NCI-H1092 treated with DMSO at 0.1 percent for 48 hours (cell line): ENCODE results near the gene PLA2G4A.
"Not testable (repeated sequence)": the region's sequence is repeated elsewhere in the genome, so short reads cannot be mapped to it uniquely, and the experiment has no call there.

Experiments
- DNase-seq: peaks from one replicate; lab custom pipeline; 2025; lab: John Stamatoyannopoulos, UW

Gene PLA2G4A

DNA sequence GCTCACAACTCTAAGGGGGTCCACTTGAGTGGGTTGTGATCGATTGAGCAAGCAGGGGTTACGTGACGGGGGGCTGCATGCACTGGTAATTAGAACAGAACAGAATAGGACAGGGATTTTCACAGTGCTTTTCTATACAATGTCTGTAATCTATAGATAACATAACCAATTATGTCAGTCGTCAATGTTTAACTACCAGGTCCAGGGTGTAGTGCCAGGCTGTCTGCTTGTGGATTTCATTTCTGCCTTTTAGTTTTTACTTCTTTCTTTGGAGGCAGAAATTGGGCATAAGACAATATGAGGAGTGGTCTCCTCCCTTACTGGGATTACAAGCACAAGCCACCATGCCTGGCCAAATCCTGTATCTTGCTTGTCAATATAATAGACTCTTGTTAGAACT, 94.1 kb downstream of the PLA2G4A start:
- DNase-seq, result not testable (repeated sequence)

GRCh38 chr1:186923486-186923885, 94.7 kb downstream of the PLA2G4A start:
- no peak for DNase-seq

DNA sequence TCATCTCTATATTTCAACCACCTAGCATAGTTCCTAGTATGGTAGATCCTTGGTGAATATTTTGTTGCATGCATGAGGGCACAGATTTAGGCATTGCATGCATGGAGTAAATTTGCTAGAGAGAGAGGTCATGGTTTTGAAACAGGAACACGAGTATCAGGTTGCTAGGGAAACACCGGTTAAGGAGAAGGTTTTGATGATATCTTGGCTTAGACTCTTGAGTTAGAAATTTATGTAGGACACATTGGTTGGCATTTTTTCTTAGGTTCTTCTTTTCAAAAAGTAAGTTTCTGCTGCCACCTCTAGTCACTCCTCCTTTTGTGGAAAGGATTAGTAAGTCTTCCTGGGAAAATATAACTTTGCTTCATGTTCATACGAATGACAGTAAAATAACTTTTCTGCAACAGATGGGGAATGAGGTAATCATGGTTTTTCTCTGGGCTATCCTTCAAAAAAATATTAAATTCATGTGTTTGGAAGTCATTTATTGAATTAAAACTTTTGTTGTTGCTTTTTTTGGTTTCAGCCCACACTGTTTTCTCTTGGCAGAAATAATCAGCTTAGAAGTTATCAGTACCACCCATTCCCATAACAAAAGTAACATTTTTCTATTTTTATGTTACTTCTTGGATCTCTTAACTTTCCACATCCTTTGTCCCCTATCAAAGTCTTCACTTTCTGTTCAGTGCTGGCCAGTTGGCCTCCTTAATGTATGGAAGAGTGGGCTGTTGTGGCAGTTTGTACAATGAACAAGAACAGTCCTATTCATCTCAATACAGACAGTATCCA, 97.3 kb downstream of the PLA2G4A start:
- no peak for DNase-seq

- DNase-seq, result no peak
Observed at GRCh38 chr1:186927884-186928283, 99.1 kb downstream of the PLA2G4A start.

GRCh38 chr1:186930238-186930637, 101.5 kb downstream of the PLA2G4A start:
- no peak for DNase-seq

- no peak for DNase-seq
Observed at GRCh38 chr1:186937016-186937670, 108.4 kb downstream of the PLA2G4A start.

- DNase-seq, result no peak
Observed at GRCh38 chr1:186943891-186944686, 115.3 kb downstream of the PLA2G4A start.

DNA sequence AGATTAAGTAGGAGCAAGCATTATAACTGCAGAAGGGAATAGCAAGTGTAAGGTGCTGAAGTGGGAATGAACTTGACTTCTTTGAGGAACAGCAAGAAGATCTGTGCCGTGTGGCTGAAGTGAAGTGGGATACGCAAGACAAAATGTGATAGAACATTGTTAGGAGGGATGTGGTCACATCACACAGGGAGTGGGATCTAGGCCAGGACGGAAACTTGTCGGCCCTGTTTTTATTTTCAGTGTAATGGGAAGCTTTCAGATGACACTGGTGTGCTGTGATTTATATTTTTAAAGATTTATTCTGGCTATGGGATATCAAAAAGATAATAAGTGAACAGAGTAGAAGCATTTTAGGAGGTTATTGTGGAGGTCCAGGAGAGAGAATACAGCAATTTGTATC, 116.4 kb downstream of the PLA2G4A start:
- no peak for DNase-seq

DNA sequence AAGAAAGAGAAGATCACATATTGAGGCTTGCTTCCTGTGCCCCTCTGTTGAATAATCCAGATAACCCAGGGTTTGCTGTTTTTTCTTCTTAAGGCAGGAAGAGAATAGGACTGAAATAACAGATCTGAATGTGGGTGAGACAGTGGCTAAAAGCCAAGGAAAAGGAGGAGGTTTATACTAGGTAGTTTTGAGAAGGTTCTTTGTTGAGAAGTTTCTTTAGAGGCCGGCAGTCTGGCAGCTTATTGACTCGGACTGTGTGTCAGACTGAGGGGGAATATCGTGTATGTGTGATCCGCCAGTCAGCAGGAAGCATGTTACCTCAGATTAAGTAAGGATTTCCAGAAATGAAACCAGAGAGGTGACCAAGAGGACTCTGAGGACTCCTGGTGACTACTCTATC, 119.8 kb downstream of the PLA2G4A start:
- no peak for DNase-seq

GRCh38 chr1:186949173-186949572, 120.4 kb downstream of the PLA2G4A start:
- no peak for DNase-seq

DNA sequence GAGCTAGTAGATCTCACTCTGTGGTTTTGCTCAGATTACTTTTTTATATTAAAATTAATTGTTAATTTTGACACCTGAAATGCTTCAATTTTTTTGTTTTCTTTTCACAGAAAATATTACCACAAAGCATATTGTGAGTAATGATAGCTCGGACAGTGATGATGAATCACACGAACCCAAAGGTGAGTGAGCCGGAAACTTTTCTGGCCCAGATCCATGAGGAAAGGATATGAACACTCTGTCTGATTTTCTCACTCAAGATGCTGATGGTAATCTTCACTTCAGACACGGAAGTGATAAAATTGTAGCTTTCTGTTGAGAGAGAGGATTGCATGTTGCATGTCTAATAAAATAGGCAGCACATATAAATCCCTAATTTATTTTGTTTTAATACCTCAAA, 121.8 kb downstream of the PLA2G4A start:
- DNase-seq, result no peak

DNA sequence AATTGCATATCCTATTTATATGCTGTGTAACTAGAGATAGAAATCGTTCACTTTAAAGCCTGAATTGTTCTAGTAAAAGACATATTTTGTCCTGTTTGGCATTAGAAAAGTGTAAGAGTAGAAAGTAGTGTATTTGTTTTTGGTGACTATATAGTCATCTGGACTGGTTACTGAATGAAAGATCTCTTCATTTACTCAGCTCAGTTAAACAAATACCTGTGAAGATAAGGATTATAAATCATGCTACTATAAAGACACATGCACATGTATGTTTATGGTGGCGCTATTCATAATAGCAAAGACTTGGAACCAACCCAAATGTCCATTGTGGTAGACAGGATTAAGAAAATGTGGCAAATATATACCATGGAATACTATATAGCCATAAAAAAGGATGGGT, 125.1 kb downstream of the PLA2G4A start:
- no peak for DNase-seq

- no peak for DNase-seq
Observed at GRCh38 chr1:186957314-186957713, 128.6 kb downstream of the PLA2G4A start.

DNA sequence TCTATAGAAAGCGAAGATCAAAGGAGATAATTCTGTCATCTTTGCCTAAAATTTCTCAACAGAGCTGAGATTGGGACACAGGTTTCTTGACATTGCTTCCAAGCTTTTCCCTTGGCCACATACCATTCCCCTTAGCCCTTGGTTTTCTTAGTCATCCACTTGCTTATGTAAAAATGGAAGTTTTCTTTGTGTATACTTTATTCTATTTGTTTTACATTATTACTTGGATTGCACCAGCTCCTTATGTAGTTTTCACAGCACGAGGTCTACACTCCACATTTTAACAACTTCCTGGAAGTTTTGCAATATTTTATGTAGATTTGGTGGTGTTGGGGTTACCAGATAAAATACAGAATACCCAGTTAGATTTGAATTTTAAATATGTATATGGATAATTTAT, 129.8 kb downstream of the PLA2G4A start:
- DNase-seq, result no peak

DNA sequence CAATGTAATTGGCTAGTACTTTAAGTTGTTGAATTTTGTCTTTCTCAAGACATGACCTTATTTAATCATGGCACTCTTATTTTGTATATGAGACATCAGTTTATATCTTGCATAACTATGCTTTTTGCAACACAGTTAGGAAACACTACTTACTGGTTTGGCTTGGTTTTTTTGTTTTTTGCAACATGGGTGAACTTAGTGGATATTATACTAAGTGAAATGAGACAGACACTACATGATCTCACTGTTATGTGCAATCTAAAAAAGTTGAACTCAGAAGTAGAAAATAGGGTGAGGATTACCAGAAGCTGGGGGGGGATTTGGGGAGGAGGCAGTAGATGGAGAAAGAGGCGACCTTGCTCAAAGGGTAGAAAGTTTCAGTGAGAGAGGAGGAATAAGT, 132.1 kb downstream of the PLA2G4A start:
- DNase-seq, result no peak

DNA sequence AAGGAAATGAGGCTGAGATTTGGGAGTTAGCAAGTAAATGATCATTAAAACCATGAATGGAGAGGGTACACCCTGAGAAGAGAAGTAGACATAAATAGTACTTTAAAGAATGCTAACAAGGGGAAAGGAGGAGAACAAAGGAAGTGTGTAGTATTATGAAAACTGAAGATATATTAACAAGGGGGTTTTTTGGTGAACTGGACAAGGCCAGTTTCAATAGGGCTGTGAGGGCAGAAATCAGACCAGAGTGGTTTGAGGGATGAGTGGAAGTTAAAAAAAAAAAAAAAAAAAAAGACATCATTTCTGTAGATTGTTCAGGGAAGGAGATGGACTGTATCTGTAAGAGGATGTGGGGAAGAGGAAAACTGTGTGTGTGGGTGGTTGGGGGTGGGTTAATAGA, 137.1 kb downstream of the PLA2G4A start:
- no peak for DNase-seq

GRCh38 chr1:186966456-186966855, 137.7 kb downstream of the PLA2G4A start:
- DNase-seq, result no peak

DNA sequence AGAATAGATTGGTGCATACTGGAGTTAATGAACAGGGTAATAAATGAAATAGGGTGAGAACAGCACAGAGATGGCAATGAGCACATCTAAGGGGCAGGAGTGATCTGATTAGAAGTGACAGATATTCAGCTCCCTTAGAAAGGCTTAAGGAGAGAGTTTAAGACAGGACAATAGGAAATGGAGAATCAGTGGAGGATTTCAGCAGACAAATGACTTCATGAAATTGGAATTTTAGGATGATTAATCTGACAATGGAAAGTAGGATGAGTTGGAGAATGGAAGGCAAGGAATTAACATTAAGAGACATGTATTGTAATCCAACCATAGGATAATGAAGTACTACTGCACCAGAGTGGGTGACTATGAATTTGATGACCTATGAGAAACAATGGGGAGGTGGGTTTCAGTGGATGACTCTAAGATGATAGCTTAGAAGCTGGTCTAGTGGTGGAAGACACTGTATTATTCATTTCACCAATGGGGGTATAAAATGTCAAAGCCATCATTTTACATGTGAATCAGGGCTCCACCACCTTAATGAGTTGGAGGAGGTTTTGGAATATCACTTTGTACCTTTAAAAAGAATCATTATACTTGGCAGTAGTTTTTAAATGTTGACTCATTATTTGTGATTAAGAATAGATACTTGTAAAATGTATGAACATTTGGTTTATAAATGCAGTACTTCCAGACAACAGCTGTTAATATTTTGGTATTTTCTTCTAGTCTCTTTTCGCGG, 139.1 kb downstream of the PLA2G4A start:
- no peak for DNase-seq

DNA sequence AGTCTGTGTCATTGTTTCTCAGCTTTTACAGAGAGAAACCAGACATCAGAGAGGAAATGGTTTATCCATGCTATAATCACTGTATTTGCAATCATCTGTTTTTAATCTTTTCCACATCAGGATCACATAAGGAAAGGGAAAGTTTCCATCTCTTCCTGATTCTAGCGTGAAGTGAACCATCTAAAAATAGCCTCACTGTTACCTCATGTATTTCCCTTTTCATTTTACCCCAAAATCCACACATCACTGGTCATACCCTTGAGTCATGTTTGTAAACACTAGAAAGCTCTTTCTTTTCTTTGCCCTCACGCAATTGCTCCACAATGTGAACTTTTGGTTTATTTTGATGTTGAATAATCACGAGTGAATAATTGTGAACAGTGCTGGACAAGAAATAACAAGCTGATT, 146.0 kb downstream of the PLA2G4A start:
- DNase-seq, result no peak

GRCh38 chr1:186975220-186975619, 146.5 kb downstream of the PLA2G4A start:
- DNase-seq, result no peak

DNA sequence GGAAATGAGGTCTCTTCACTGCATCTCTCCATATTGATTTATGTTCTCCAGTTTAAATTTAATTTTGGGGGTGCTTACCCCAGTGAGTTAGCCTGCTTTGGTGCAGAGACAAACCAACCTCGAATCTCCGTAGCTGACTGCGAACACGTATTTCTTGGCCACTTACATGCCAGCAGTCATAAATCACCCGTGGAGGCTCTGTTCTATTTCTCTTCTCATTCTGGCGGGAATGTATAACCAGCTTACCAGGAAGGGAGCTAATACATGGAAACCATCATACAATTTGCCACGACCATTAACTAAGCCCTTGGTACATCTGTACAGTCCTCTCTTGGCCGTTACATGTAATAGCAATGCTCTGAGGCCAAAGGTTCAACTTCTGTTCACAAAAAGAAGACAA, 148.0 kb downstream of the PLA2G4A start:
- DNase-seq, result no peak

GRCh38 chr1:186977266-186977957, 148.7 kb downstream of the PLA2G4A start:
- no peak for DNase-seq
